Caki2 (cell line): ENCODE results near the gene RNPS1. TPM values are rescaled to one million over a fixed set of nuclear protein-coding genes. Genes with fewer than 3 reads are reported as not detected.
A peak's percentile ranks its signal among the peaks of the same experiment; 100 is the strongest.

ENCODE experiments used
- DNase-seq: peaks from one replicate; pipeline ENCODE4 v3.0.0-alpha.2; 2015; ENCODE audit warnings: low read depth
- in situ Hi-C: cut with HindIII; loops from 2 replicates; pipeline ENCODE4 v1.10.0; 2016; ENCODE audit warnings: low sequenced_read_pairs, low pct_unique_long_range_greater_than_20kb, mixed read lengths
- total RNA-seq: library from RNA; depleted of rRNA; stranded (reverse); fragments of >200 nt; shearing (Covaris generic); gene quantifications from 2 replicates; pipeline ENCODE4 v1.2.3, GENCODE V29; 2014; ENCODE audit warnings: low replicate concordance

The RNPS1 gene
- total RNA-seq, 1 experiment from 2014 or later, result 155 TPM

DNA sequence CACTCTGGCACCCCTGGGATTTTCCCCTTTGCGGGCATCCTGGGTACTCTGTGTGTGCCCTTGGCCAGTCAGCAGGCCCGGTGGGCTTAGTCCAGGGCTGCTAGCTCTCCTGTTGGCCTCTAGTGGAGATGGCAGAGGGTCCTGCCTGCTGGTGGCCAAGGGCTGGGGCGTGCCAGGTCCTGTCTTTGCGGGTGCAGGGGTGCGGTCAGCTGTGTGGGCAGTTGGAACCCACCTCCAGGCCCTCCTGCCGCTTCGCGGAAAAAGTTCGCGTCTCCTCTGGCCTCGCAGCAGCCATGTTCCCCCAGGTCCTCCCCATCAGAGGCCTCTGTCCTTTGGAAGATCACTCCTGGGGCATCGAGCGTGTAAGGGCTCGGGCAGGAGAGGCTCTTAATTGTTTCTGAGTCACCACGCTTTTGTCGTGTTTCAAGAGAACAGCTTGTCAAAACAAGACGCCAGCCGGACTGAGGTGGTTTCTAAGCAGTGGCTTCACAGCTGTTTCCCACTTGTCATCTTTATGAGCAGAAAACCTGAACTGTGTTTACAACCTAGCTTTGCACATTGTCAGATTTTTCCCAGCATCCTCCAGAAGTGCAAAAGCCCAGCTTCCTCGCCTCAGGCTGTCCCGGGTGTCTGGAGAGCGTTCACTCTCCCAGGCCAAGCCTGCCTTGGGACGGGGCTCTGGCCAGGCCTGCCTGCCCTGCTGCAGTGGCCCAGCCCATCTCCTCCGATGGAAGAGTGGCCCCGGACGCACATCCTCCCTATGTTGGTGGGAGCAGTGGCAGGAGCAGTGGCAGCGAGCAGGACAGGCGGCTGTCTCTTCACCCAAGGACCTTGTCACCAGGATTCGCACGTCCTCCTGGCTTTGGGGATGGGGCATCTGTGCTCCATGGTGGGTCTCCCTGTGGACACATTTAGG is 36.7 kb downstream of the RNPS1 start:
- in situ Hi-C loops, result no loop called here
- DNase-seq, result no peak

DNA sequence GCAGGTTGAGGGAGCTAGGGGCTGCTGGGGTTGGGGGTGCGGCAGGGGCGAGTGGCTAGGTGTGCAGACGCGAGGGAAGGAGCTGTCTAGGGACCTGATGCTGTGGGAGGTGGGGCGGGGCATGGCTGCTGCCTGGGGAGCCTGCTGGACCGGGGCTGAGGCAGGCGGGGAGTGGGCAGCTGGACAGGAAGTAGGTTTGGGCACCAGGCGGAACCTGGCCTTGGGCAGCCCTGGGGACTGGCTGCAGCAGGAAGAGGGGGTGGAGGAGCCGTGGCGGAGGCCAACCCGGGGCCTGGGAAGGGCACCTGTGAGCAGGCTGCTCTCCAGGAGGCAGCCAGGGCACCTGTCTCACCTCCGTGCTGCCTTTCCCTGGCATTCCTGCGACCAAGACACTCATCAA is 37.5 kb downstream of the RNPS1 start:
- in situ Hi-C loops, result no loop called here
- no peak for DNase-seq

DNA sequence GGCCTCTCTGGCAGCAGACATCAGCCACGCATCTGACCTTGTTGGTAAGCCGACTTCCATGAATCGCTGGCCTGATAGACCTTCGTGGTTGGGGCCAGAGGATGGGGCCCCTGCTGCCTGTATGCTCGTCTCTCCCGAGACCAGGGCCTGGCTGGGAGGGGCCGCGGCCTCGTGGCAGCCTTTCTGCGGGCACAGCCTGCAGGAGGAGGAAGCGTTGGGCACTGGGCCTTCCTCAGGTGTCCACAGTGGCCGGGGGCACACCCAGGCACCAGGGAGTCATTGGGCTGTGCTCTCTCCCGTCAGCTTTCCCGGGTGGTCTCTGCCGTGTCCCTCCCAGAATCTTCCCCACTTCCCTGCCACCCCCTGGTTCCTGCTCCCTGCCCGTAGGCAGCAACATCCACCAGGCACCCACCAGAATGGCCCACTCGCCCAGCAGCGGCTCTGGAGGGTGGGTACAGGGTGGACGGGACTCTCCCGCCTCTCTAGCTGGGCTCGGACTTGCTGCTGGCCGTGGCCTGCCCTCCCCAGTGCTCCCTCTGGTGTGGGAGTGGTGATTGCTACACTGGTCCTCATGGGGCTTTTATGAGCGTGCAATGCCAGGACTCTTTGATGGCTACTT is 38.2 kb downstream of the RNPS1 start:
- in situ Hi-C loops, result no loop called here
- DNase-seq, result no peak

- DNase-seq, result no peak
- in situ Hi-C loops, result no loop called here
Observed at GRCh38 chr16:2229091-2229490, 38.8 kb downstream of the RNPS1 start.

DNA sequence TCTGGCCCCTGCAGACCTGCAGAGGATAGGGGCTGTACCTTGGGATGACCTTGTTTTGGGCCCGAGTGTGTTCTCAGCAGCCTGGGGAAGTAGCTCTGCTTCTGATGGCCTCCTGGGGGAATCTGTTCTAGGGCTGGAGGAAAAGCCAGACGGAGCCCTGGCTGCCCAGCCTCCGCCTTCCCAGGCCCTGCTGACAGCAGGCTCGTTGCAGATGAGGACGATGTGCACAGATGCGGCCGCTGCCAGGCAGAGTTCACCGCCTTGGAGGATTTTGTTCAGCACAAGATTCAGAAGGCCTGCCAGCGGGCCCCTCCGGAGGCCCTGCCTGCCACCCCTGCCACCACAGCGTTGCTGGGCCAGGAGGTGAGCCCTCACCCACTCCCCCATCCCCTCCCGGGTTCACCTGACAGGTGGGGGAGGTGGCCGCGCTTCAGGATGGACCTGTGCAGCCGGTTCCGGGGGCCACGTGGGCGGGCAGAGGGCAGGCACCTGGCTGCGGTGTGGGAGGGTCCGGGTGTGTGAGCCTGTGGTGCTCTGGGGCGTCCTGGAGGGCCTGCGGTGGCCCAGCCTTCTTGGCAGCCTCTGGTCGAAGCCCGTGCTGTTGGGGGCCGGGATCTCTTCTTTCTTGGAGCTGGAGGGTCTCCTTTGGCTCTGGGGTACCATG is 39.6 kb downstream of the RNPS1 start:
- in situ Hi-C loops, result no loop called here

GRCh38 chr16:2226918-2227317 is 41.0 kb downstream of the RNPS1 start:
- DNase-seq, result no peak
- in situ Hi-C loops, result no loop called here

More for the DNA sequence above, 39.6 kb downstream of the RNPS1 start:
- DNase-seq, result no peak

- in situ Hi-C loops, result no loop called here
- peak; percentile 52 for DNase-seq
Observed at GRCh38 chr16:2226245-2226793, 41.6 kb downstream of the RNPS1 start.

- in situ Hi-C loops, result no loop called here
- peak; percentile 61 for DNase-seq
Observed at GRCh38 chr16:2223942-2224486, 43.9 kb downstream of the RNPS1 start.

- DNase-seq, result peak; percentile 100
- in situ Hi-C loops, result no loop called here
Observed at GRCh38 chr16:2223221-2223941, 44.5 kb downstream of the RNPS1 start, which contains the start of gene E4F1. Gene E4F1 (plus strand): TSS chr16:2223591. CDS start chr16:2223614, 23 bp downstream.

DNA sequence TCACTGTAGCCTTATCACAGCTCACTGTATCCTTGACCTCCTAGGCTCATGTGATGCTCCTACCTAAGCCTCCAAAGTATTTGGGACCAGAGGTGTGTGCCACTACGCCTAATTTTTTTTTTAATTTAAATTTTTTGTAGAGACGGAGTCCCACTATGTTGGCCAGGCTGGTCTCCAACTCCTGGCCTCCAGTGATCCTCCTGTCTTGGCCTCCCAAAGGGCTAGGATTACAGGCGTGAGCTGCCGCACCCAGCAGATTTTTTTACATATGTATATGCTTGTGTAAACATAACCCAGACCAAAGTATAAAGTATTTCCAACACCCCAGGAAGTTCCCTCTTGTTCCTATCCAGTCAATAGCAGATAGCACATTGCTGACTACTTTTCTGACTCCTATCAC is 51.6 kb downstream of the RNPS1 start:
- in situ Hi-C loops, result no loop called here
- no peak for DNase-seq

GRCh38 chr16:2214719-2214968 is 53.3 kb downstream of the RNPS1 start, which contains the start of gene PGP:
Gene PGP (minus strand): TSS chr16:2214840. CDS start chr16:2214777, 63 bp downstream.
- DNase-seq, result no peak
- in situ Hi-C loops, result no loop called here

- peak; percentile 51 for DNase-seq
- in situ Hi-C loops, result no loop called here
Observed at GRCh38 chr16:2213817-2214718, 53.9 kb downstream of the RNPS1 start.

DNA sequence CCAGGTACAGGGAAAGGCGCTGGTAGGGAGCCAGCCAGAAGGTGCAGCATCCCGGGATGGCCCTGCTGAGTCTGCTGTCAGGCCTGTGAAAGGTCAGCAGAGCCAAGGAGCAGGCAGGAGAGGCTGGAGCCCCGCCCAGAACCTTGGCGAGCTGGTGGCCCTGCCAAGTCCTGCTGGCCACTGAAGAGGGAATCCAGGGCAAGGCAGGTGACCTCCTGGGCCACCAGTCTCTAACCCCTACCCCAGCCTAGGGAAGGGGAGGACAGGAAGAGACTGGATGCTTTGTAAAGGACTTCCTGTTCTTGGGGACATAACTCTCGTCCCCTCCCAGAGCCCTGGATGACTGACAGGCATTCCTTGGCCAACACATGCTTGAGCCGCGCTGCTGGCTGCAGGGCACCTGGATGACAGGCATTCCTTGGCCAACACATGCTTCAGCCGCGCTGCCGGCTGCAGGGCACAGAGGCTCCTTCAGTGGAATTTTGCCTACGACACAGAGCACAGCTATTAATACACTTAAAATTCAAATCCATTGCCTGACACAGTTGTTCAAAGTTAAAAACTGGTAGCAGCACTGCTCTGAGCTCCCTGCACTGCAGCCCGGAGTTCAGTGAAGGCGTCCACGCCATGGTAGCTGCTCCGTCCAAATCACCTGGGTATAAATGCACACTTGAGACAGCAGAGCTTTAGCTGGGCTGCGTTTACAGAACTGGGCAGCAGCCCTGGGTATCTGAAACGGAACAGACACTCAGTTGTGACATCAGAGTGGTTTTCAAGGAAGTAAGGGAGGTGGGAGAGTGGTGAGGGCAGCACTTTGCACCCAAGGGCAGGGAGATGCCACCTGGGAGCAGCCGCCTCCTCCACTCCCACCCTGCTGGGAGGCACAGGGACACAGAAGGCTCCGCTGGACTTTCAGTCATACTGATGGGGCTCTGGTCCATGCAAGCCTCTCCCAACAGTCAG is 55.3 kb downstream of the RNPS1 start:
- in situ Hi-C loops, result no loop called here
- DNase-seq, result peak; percentile 66

GRCh38 chr16:2211923-2212347 is 56.0 kb downstream of the RNPS1 start:
- no peak for DNase-seq

DNA sequence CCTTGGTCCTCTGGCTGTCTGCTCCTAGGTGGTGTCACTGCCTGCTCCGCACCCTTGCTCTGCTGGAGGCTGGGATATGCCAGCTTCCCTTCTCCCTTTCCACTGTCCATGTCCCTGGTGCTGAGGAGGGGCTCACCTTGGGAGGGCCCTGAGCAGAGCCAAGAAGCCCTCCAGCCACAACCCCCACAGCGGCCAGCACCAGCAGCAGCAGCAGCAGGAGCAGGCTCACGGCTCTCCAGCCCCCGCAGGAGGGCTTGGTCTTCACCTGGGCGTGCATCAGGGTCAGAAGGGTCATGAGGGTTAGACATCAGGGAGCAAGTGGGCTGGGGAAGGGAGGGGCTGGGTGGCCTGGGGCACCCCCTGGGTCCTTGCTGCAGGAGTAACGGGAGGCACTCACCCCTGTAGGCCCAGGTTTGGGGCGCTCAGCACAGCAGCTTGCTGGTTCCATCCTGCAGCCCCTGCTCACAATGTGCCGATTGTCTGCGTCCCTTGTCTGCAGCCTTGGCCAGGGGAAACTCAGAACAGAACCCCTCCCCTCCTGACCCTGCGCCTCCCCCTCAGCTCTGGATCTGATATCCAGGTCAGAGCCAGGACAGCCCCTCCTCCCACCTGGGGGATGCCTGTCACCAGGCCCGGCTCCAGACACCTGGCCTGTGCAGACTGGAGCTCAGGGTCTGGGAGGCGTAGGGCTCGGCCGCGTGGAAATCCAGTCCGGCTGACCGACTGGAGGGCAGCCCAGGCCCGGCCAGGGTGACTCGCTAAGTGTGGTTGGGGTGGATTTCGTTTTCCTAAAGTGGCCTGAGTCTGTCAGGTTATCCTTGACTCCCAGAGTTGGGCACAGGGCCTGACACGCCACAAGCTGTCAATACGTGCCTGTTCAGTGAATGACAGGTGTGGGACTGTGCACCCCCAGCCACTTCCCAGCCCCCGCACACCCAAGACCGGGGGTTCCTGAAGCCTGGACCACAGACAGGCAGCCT is 57.2 kb downstream of the RNPS1 start, which contains the start of gene BRICD5:
Gene BRICD5 (minus strand): TSS at position 478 of the 980 bp plus-strand sequence. CDS start 30 bp downstream, at position 448.
- no peak for DNase-seq
- in situ Hi-C loops, result no loop called here

More at GRCh38 chr16:2211923-2212347, 56.0 kb downstream of the RNPS1 start:
- in situ Hi-C loops, result no loop called here
